Measurements from ENCODE around the gene CCDC102A.
A peak's percentile ranks its signal among the peaks of the same experiment; 100 is the strongest.

CCDC102A gene

GRCh38 chr16:57519796-57520360 is 16.5 kb downstream of the CCDC102A start:
- H3K4me3 Mint-ChIP-seq = no peak overlapping the region
- peak; percentile 89 for ATAC-seq (replicated peaks; ENCODE audit: extremely low read depth, poor library complexity, severe bottlenecking)
- no peaks in the 10 kb centered on the region for H3K27me3 Mint-ChIP-seq
- peaks cover 11% of the 10 kb centered on the region for H3K4me1 Mint-ChIP-seq
- peak; percentile 67 to 73 for DNase-seq (ENCODE audit: low spot score in 2 of 2)
- H3K9me3 Mint-ChIP-seq = no peaks in the 10 kb centered on the region
- peak overlapping the region; percentile 52 for H3K27ac Mint-ChIP-seq (ENCODE audit: low read depth)
- peaks cover 10% of the 10 kb centered on the region for H3K36me3 Mint-ChIP-seq (ENCODE audit: insufficient read depth)

- peaks cover 12% of the 10 kb centered on the region for H3K36me3 Mint-ChIP-seq (ENCODE audit: insufficient read depth)
- H3K9me3 Mint-ChIP-seq = no peaks in the 10 kb centered on the region
- DNase-seq (ENCODE audit: low spot score in 2 of 2) (no peak), ATAC-seq (replicated peaks; ENCODE audit: extremely low read depth, poor library complexity, severe bottlenecking) (no peak)
- H3K27me3 Mint-ChIP-seq = no peaks in the 10 kb centered on the region
- H3K27ac Mint-ChIP-seq (ENCODE audit: low read depth) = peak overlapping the region; percentile 79
- H3K4me1 Mint-ChIP-seq = peaks cover 11% of the 10 kb centered on the region
- no peak overlapping the region for H3K4me3 Mint-ChIP-seq
Measured at GRCh38 chr16:57518922-57519321, 17.4 kb downstream of the CCDC102A start.

- peak overlapping the region; percentile 79 for H3K27ac Mint-ChIP-seq (ENCODE audit: low read depth)
- peaks cover 11% of the 10 kb centered on the region for H3K4me1 Mint-ChIP-seq
Measured at GRCh38 chr16:57518520-57518919, 17.9 kb downstream of the CCDC102A start.

DNA sequence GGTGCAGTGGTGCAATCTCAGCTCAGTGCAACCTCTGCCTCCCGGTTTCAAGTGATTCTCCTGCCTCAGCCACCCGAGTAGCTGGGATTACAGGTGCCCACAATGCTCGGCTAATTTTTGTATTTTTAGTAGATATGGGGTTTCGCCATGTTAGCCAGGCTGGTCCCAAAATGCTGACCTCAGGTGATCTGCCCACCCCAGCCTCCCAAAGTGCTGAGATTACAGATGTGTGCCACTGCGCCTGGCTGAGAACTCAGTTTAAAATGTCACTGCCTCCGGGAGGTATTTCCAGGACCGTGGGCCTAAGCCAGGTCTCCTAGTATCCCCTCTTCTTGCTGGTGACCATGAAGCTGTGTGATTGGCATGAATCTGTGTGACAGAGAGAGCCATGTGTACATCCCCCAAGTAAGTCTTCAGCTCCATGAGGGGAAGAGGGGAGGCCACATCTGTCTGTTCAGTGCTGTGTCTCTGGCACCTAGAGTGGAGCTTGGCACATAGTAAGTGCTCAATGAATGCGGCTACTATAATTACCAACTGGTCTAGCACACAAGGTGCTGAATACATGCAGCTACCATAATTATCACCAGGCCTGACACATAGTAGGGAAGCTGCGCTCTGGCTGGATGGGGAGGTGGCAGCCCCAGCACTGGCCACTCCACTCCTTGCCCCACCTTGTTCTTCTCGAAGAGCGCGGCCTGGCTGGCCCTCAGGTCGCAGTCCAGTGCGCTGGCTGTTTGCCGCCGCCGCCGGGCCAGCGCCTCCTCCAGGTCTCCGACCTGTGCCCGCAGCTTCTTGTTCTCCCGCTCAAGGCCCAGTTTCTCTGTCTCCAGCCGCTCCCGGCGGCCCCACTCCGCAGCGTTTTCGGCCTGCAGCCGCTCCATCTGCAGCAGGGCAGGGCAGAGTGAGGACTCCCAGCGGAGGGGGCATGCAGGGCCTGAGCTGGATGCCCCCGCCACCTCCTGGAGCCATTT is 18.7 kb downstream of the CCDC102A start:
- DNase-seq (ENCODE audit: low spot score in 2 of 2) = no peak
- Mint-ChIP-seq H3K4me3 (no peak overlapping the region), H3K36me3 (ENCODE audit: insufficient read depth) (peaks cover 13% of the 10 kb centered on the region), H3K4me1 (peaks cover 11% of the 10 kb centered on the region), H3K27ac (ENCODE audit: low read depth) (peak overlapping the region; percentile 61), H3K9me3 (no peaks in the 10 kb centered on the region), H3K27me3 (no peaks in the 10 kb centered on the region)
- ATAC-seq (replicated peaks; ENCODE audit: extremely low read depth, poor library complexity, severe bottlenecking) = no peak

More at GRCh38 chr16:57518520-57518919, 17.9 kb downstream of the CCDC102A start:
- ATAC-seq (replicated peaks; ENCODE audit: extremely low read depth, poor library complexity, severe bottlenecking) = no peak
- Mint-ChIP-seq H3K27me3 (no peaks in the 10 kb centered on the region), H3K4me3 (no peak overlapping the region), H3K9me3 (no peaks in the 10 kb centered on the region), H3K36me3 (ENCODE audit: insufficient read depth) (peaks cover 12% of the 10 kb centered on the region)
- DNase-seq (ENCODE audit: low spot score in 2 of 2) = no peak

- Mint-ChIP-seq H3K27ac (ENCODE audit: low read depth) (peak overlapping the region; percentile 61), H3K27me3 (no peaks in the 10 kb centered on the region)
Measured at GRCh38 chr16:57516773-57517172, 19.6 kb downstream of the CCDC102A start.

DNA sequence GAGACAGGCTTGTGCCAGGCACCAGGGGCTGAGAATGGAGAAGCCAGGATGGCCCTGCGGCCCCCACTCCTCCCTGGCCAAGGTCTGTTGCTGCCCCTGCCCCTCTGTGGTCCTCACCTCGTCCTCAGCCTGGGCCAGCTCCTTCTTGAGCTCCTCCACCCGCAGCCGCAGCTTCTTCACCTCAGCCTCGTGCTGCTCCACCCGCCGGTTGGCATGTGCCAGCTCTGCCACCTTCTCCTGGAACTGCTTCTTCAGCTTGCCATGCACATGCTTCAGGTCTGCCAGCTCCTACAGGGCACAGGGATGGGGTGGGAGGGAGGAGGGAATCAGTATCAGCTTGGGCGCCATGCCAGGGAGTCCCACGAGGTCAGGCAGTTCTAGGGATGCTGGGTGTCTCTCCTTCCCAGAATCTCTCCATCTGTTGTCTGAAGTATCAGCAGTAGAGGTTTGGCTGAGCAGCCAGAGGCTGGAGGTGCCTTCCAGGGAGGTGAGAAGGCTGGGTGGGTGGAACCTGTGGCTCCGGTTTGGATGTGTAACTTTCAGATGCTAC is 20.1 kb downstream of the CCDC102A start:
- H3K4me3 Mint-ChIP-seq = no peak overlapping the region
- peaks cover 13% of the 10 kb centered on the region for H3K36me3 Mint-ChIP-seq (ENCODE audit: insufficient read depth)
- ATAC-seq (replicated peaks; ENCODE audit: extremely low read depth, poor library complexity, severe bottlenecking) (no peak), DNase-seq (ENCODE audit: low spot score in 2 of 2) (no peak)
- no peaks in the 10 kb centered on the region for H3K27me3 Mint-ChIP-seq
- peak overlapping the region; percentile 61 for H3K27ac Mint-ChIP-seq (ENCODE audit: low read depth)
- no peaks in the 10 kb centered on the region for H3K9me3 Mint-ChIP-seq
- peaks cover 11% of the 10 kb centered on the region for H3K4me1 Mint-ChIP-seq

More at GRCh38 chr16:57516773-57517172, 19.6 kb downstream of the CCDC102A start:
- ATAC-seq (replicated peaks; ENCODE audit: extremely low read depth, poor library complexity, severe bottlenecking) (no peak), DNase-seq (ENCODE audit: low spot score in 2 of 2) (no peak)
- no peaks in the 10 kb centered on the region for H3K9me3 Mint-ChIP-seq
- no peak overlapping the region for H3K4me3 Mint-ChIP-seq
- peaks cover 11% of the 10 kb centered on the region for H3K4me1 Mint-ChIP-seq
- peaks cover 13% of the 10 kb centered on the region for H3K36me3 Mint-ChIP-seq (ENCODE audit: insufficient read depth)

DNA sequence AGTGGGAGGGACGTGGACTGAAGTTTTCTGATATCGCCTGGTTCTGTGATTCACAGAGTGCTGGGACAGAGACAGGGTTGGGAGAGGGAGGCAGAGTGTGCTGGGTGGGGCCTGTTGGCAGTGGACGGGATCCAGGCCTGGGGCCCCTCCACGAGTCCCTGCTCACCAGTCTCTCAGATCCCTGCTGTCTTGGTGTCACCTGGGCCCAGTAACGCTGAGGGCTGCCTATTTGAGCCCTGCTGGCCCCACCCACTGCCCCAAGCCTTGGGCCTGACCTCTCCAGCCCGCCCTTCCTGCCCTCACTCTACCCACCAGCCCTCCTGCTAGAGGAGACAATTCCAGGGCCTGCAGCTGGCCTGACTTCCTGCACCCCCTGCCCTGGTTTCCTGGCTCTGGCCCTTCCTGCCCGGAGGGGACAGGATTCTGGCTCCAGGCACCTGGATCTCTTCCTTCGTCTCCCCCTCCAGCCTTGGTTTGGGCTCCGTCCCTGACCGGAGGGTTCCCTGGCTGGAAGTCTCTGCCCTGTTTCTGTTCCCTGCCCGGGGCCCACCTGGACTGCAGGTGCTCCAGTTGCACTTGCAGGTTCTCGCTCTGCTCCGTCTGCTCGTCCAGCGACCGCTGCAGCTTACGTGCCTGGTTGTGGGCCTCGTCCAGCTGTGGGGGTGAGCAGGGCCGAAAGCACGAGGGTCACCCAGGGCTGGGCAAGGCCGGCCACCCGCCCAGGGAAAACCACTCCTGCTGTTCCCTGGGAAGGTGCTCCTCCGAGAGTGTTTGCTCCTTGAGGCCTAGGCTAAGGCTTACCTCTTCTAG is 21.4 kb downstream of the CCDC102A start:
- H3K4me3 Mint-ChIP-seq = no peak overlapping the region
- DNase-seq (ENCODE audit: low spot score in 2 of 2) = no peak
- ATAC-seq (replicated peaks; ENCODE audit: extremely low read depth, poor library complexity, severe bottlenecking) = no peak
- no peak overlapping the region for H3K27ac Mint-ChIP-seq (ENCODE audit: low read depth)
- no peaks in the 10 kb centered on the region for H3K9me3 Mint-ChIP-seq
- peaks cover 2% of the 10 kb centered on the region for H3K4me1 Mint-ChIP-seq
- peaks cover 13% of the 10 kb centered on the region for H3K36me3 Mint-ChIP-seq (ENCODE audit: insufficient read depth)
- no peaks in the 10 kb centered on the region for H3K27me3 Mint-ChIP-seq

DNA sequence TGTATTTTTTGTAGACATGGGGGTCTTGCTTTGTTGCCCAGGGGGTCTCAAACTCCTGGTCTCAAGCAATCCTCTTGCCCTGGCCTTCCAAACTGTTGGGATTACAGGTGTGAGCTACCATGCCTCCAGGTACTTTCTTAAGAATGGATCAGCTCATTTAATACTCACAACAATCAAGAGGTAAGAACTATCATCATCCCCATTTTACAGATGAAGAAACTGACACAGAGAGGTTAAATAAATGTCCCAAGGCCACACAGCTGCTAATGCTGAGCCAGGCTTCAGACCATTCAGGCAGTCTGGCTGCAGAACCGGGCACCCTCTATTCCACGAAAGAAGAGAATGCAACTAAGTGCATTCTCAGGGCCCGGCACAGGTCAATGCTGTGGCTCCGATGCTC is 22.0 kb downstream of the CCDC102A start:
- Mint-ChIP-seq H3K4me3 (no peak overlapping the region), H3K9me3 (no peaks in the 10 kb centered on the region), H3K4me1 (no peaks in the 10 kb centered on the region), H3K27me3 (no peaks in the 10 kb centered on the region), H3K27ac (ENCODE audit: low read depth) (no peak overlapping the region), H3K36me3 (ENCODE audit: insufficient read depth) (peaks cover 13% of the 10 kb centered on the region)
- ATAC-seq (replicated peaks; ENCODE audit: extremely low read depth, poor library complexity, severe bottlenecking) (no peak), DNase-seq (ENCODE audit: low spot score in 2 of 2) (no peak)

DNA sequence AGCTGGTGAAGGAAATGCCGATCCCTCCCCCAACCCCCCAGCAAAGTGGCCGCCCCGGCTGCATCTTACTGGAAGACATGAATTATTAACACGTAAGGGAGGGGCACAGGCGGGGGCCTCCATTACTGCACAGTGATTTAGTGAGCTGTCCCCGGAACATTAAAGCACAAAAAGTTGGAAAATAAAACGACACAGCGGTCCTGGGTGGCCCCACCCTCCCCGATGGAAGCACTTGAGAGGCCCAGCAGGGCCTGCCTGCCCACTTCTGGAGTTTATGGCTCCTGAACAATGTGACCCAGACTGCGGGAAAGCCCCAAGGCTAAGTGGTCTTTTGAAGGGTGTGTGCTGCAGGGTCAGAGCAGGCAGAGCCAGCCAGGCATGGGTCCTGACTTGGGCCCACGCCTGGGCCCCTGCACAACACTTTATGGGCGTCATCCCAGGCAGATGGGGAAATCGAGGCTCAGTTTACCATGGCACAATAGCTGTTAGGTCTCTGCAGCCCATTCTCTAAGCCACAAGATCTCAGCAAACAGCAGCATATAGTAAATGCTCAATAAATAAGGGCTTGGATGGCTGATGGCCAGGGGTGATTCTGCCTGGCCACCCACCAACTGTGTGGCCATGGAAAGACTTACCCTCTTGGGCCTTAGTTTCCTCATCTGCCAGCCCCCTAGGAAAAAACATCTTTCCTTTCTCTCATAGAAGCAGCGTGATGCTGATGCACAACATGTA is 22.8 kb downstream of the CCDC102A start:
- H3K4me3 Mint-ChIP-seq = no peak overlapping the region
- DNase-seq (ENCODE audit: low spot score in 2 of 2) (no peak), ATAC-seq (replicated peaks; ENCODE audit: extremely low read depth, poor library complexity, severe bottlenecking) (no peak)
- no peaks in the 10 kb centered on the region for H3K4me1 Mint-ChIP-seq
- no peaks in the 10 kb centered on the region for H3K27me3 Mint-ChIP-seq
- H3K27ac Mint-ChIP-seq (ENCODE audit: low read depth) = no peak overlapping the region
- peaks cover 11% of the 10 kb centered on the region for H3K36me3 Mint-ChIP-seq (ENCODE audit: insufficient read depth)
- H3K9me3 Mint-ChIP-seq = no peaks in the 10 kb centered on the region

- Mint-ChIP-seq H3K36me3 (ENCODE audit: insufficient read depth) (peaks cover 11% of the 10 kb centered on the region), H3K9me3 (no peaks in the 10 kb centered on the region), H3K27ac (ENCODE audit: low read depth) (no peak overlapping the region), H3K4me3 (no peak overlapping the region), H3K4me1 (no peaks in the 10 kb centered on the region), H3K27me3 (peaks cover under 1% of the 10 kb centered on the region)
- no peak for DNase-seq (ENCODE audit: low spot score in 2 of 2)
- ATAC-seq (replicated peaks; ENCODE audit: extremely low read depth, poor library complexity, severe bottlenecking) = no peak
Measured at GRCh38 chr16:57512296-57513001, 23.9 kb downstream of the CCDC102A start.

GRCh38 chr16:57510016-57510871 is 26.1 kb downstream of the CCDC102A start:
- peaks cover 3% of the 10 kb centered on the region for H3K36me3 Mint-ChIP-seq (ENCODE audit: insufficient read depth)
- no peak for DNase-seq (ENCODE audit: low spot score in 2 of 2)

More at GRCh38 chr16:57510016-57510871, 26.1 kb downstream of the CCDC102A start:
- H3K4me3 Mint-ChIP-seq = no peak overlapping the region
- peaks cover 16% of the 10 kb centered on the region for H3K27me3 Mint-ChIP-seq
- ATAC-seq (replicated peaks; ENCODE audit: extremely low read depth, poor library complexity, severe bottlenecking) = no peak
- H3K4me1 Mint-ChIP-seq = no peaks in the 10 kb centered on the region
- no peak overlapping the region for H3K27ac Mint-ChIP-seq (ENCODE audit: low read depth)
- no peaks in the 10 kb centered on the region for H3K9me3 Mint-ChIP-seq

All from central memory CD8-positive, alpha-beta T cell (primary cell).